Activated T-cell treated with anti-CD3 and anti-CD28 coated beads for 48 hours (primary cell): Measurements from ENCODE around the gene PCDHGC5.
A peak's percentile ranks its signal among the peaks of the same experiment; 100 is the strongest.

Source experiments
- DNase-seq: peaks from one replicate; pipeline ENCODE4 v3.0.0-alpha.2; 2020; ENCODE audit warnings: low read depth

PCDHGC5 gene

GRCh38 chr5:141513627-141514329, 24.9 kb downstream of the PCDHGC5 start:
- peak; percentile 68 for DNase-seq

GRCh38 chr5:141514330-141515133, 25.7 kb downstream of the PCDHGC5 start:
- peak; percentile 11 for DNase-seq

- DNase-seq, result no peak
Measured at GRCh38 chr5:141515141-141515540, 26.3 kb downstream of the PCDHGC5 start.

DNA sequence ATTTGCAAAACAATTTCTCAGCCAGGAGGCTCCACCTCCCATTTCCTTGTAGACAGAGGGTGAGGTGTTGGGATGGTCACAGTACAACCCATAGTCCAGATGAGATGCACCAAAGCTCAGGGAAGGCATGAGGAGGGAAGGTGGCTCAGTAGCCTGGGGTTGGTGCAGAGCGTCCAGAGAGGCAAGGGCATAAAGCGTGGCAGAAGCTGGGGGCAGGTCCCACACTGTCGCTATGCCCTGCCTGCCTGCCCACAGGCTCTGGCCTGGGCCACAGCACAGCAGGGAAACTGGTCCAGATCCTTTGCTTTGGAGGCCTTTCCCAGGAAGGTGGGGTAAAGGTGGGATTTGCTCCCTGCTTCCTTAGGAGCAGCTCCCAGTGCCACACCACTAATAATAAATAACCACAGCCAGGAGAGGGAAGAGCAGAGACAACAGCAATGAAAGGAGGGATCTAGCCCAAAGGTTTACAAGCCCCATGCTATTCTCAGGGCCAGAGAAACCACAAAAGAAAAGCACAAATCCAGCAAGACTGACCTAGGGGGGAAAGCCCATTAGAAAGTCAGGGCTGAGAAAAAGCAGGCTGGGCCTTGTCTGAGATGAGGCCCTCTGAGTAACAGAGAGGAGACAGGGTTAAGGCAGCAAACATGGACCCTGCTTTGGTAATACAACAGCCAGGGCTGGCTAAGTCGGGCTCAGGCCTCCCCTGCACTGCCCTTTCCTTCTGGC, 27.2 kb downstream of the PCDHGC5 start:
- no peak for DNase-seq

DNA sequence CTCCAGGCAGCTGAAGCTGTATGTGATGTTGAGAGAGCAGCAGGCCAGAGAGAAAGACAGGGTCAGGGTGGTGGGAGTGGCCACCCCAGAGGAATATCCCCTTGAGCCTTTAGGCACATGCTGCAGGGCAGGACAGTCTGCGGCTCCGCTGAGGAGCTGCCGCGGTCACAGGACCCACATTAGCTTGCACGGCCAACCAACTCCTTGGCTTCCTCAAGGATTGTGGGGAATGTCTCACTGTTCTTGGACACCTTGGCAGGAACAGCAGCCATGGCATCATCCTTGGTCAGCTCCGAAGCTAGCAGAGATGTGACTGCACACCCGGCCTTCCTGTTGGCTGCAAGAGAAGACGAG, 27.8 kb downstream of the PCDHGC5 start:
- DNase-seq, result no peak

GRCh38 chr5:141517312-141517711, 28.4 kb downstream of the PCDHGC5 start:
- no peak for DNase-seq

GRCh38 chr5:141517880-141518617, 29.2 kb downstream of the PCDHGC5 start:
- no peak for DNase-seq

GRCh38 chr5:141518618-141519015, 29.7 kb downstream of the PCDHGC5 start:
- DNase-seq, result no peak

GRCh38 chr5:141519605-141520565, 31.0 kb downstream of the PCDHGC5 start:
- no peak for DNase-seq

DNA sequence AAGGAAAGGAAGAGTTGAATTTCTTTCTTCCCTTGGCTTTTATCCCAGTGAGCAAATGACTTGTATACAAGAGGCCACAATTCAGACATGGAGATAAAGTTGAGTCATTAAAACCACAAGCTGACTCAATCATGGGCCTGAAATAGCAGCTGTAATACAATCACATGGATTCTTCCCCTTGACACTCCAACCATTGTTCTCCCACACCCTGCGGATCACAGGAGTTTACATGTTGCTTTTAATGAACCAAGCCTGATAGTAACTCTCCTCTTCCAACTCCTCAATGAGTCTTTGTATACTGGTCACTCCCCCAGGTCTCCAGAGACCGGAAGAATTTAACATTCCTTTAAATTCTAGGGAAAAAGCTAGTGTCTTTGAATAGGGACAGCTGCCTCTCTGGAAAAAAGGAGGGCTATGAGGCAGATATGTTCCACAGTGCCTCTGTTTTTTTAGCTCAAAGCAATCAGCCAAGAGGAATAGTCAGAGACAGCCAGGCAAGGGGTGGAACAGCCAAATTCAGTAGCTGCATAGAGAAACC, 32.4 kb downstream of the PCDHGC5 start:
- DNase-seq, result no peak

DNA sequence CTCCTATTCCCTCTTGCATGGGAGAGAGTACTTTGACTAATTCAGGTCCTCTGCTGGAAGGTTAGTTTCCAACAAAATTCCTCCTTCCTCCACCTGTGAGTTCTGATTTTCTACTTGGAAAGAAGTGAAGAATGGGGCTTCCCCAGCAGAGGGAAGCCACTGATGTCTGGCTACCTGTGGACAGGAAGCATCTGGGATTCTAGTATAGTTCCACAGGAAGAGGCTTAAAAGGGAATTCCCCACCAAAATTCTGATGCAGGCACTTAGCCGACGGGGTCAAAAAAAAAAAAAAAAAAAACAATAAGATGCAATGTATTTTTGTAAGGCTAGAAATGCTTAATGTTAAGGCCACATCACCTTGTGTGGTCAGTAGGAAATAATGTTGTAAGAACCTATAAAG, 33.4 kb downstream of the PCDHGC5 start:
- no peak for DNase-seq

DNA sequence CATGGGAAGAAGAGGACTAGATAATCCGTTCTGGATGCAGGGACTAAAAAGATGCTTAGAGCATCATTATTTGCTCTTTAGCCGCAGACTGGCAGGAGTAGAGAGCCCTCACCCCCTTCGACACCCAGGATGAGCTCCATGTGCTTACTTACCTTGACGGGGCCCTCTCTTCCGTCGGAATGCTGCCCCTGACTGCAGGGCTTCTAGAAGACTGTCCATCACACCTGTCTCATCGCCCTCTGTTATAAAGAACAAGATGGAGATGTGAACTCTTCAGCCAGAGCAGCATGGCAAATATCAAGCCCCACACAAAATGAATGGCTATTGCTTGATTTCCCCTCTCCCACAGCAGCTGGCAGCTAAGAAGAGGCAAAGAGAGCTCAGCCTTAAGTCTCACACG, 35.1 kb downstream of the PCDHGC5 start:
- no peak for DNase-seq

- DNase-seq, result peak; percentile 30
Measured at GRCh38 chr5:141524604-141525597, 36.0 kb downstream of the PCDHGC5 start.

DNA sequence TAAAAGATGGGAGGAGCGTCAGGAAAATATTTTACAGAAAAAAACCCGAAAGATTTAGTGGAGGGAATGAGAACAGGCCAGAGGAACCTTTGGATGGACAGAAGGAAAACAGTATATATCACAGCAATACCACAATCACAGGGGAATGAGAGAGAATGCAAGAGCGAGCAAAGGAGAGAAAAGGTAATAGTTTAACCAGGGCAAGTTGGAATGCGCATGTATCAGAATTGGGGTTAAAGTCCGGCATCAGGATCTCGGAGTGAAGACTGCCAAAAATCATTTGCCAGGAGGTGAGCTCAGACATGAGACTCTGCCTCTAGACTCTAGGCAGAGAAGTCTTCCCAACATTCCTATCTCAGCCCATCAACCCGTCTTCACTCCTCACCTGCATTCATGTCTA, 36.8 kb downstream of the PCDHGC5 start:
- no peak for DNase-seq

DNA sequence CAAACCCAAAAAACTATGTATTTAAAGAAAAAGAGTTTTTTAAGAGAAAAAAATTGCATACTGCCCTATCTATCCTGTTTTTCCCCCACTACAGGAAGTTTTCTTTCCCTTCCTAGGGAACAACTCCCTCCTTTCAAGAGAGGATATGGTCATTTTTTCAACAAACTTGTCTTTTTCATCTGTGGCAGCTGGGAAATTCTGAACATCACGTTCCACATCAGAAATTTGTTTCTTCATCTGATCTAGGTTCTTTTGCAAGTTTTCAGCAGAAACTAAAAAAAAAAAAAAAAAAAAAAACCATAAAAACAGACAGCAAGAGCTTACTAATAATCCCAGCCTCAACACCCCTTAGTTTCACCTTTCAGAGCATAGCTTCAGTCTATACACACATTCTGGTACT, 38.5 kb downstream of the PCDHGC5 start:
- no peak for DNase-seq

DNA sequence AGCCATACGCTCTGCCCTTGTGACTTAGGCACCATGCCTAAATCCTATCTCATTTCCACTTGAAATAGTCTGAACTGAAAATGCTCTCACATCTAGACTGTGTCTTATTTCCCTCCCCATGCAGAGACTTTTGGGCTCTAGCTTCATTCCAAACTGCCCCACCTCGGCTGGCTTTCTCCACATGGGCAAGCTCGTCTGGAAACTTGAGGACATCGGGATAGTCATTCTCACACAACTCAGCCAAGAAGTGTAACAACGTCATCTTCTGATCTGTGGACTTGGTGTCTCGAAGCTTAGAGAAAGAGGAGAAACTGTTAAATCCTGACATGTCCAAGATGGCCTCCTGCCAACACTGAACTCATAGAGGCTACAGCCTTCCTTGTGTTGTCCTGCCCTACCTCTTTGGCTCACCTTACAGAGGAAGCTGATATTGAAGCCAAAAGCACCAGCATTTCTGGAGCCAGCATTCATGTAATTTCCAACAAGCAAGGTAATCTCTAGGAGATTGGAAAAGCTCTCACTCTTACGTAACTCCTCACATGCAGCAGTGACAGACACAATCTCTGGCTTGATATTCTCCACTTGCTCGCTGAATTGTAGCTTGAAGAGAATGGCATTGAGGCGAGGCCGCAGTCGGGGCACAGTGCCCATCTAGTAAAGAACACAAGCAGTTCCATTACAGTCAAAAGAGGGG, 39.6 kb downstream of the PCDHGC5 start:
- DNase-seq, result no peak

GRCh38 chr5:141529002-141529401, 40.1 kb downstream of the PCDHGC5 start:
- DNase-seq, result no peak

- no peak for DNase-seq
Measured at GRCh38 chr5:141529873-141530272, 41.0 kb downstream of the PCDHGC5 start.

- DNase-seq, result no peak
Measured at GRCh38 chr5:141532726-141533125, 43.8 kb downstream of the PCDHGC5 start.
